Ovary (tissue), 3 donors: ENCODE data around the gene ANK3.

Experiments
- CTCF ChIP-seq, 3 donors: fragments of 450-650 bp in 2 of 3; fragments of 200-600 bp in 1 of 3; IDR thresholded peaks; one replicate each; pipeline versions ENCODE4 v1.5.1 to v1.8.0; 2016 to 2022; ENCODE audit warnings: antibody characterized with exemption in 3 of 3, mild to moderate bottlenecking in 1 of 3
- EP300 ChIP-seq: sonication (generic); formaldehyde crosslinking; IDR thresholded peaks from one replicate; pipeline ENCODE4 v1.6.1; 2017; ENCODE audit warnings: antibody characterized with exemption
- POLR2A ChIP-seq: fragments of 450-650 bp; IDR thresholded peaks from one replicate; pipeline ENCODE4 v1.6.1; 2017; ENCODE audit warnings: antibody characterized with exemption, mild to moderate bottlenecking, moderate library complexity
- donor health status: DM: no; HTN: no; CAD: no.

- TF ChIP-seq CTCF (IDR thresholded peaks at IDR 0.05) (no peak), POLR2A (no peak), EP300 (no peak)
Measured at GRCh38 chr10:60395711-60396110, 6.0 kb upstream of the ANK3 start.
